Stimulated activated CD4-positive, alpha-beta T cell treated with anti-CD3 and anti-CD28 coated beads, Interleukin-12 subunit alpha, Interleukin-12 subunit beta, amount 100 ng/mL, for 48 hours (primary cell): Measurements from ENCODE around the gene ARHGAP24.
"Not testable (repeated sequence)": the region's sequence is repeated elsewhere in the genome, so short reads cannot be mapped to it uniquely, and the experiment has no call there.

ENCODE experiments used
- DNase-seq, 3 donors: peaks; one replicate each; pipeline ENCODE4 v3.0.0-alpha.2; 2020; ENCODE audit warnings: low read depth in 2 of 3, low spot score in 1 of 3

ARHGAP24 gene

DNA sequence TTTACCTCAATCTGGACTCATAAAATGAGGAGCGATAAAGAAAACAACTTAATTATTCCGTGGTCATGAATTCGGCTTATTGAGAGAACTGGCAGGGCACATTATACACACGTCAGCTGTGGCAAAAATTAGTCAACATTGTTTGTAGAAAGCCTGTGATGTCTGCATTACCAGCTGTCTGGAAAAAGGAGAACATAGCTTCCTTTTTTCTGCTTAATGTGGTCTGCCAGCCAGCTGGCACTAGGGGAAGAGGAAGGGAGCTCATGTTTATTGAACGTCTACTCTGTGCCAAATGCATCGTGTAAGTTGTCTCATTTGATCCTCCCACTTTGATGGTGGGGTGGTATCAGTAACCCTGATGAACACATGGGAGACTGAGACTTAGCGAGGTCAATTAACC is 367.6 kb downstream of the ARHGAP24 start:
- no peak for DNase-seq

DNA sequence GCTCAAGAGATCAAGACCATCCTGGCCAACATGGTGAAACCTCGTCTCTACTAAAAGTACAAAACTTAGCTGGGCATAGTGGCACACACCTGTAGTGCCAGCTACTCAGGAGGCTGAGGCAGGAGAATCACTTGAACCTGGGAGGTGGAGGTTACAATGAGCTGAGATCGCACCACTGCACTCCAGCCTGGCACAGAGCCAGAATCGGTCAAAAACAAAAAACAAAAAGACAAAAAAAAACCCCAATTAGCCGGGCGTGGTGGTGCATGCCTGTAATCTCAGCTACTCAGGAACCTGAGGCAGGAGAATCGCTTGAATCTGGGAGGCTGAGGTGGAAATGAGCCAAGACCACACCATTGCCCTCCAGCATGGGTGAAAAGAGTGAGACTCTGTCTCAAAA is 378.8 kb downstream of the ARHGAP24 start:
- not testable (repeated sequence) for DNase-seq

DNA sequence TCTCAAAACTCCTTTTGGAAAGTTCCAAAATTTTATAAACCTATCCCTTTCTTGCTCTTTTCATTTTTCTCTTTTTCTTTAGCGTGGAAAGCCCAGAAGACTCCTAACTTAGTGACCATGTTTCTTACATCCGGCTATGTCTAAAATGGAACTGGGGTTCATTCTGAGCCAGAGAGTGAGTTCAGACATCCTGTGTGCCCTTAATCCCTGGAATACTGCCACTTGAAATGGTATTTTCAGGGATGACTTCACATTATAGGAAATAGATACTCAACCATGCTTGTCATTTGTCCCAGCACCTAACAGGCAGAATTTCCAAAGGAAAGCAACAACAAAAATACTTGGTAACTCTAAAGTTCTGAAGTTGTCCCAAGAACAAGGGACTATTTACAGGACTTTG is 379.6 kb downstream of the ARHGAP24 start:
- no peak for DNase-seq

DNA sequence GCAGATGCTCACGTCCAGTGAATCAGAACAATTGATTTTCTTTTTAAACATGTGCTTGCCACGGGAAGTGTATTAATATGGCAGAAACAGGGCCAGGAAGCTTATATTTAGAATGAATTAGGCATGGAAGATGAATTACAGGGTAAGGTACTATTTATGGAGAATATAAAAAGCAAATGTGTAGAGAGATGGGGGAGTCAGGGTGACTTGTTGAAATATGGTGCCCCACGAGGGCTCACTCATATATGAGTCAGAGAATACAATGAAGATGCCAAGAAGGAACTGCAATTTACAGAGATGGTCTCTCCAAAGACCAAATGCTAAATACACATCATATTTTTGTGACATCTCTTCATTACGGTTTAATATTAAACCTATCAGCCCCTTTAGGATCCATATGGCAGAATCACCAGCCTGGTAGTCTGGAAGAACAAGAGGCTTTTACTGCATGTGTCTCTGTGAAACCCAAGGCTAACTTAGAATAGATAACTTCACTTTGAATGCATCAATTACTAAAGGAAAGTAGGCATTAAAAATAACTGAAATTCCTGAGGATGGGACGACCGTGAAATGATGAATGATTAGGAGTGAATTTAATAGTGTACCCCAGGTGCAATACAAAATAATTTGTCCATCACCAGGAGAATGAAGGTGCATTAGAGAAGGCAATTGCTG is 385.3 kb downstream of the ARHGAP24 start:
- no peak for DNase-seq

DNA sequence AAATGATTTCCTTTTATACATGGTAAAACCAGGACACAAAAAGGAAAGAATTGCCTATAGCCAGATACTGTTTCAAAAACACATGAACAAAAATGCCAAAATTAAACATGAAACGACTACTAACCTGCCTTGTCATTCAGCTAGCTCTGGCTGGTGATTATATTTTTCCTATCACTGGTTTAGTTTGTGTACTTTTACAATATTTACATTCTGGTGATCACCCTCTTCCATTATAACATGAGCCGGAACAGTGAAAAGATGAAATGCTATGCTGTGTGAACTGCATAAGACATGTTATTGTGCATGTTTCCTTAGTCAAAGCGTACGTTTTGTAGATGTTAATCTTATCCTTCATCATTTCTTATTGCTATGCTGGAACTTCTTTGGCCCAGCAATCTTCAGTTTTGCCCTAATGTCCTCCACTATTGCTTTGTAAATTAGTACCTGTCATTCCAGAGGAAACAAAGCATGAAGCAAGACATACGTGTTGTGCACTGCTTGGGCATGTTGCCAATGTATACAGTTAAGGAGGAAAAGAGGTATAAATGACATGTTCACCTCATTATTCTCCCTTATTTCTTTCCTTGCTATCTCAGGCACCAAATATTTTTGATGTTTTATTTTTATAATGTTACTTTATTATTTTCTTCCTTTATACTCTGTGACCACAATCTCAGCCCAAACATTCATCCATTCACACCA is 386.3 kb downstream of the ARHGAP24 start:
- DNase-seq: no peak

DNA sequence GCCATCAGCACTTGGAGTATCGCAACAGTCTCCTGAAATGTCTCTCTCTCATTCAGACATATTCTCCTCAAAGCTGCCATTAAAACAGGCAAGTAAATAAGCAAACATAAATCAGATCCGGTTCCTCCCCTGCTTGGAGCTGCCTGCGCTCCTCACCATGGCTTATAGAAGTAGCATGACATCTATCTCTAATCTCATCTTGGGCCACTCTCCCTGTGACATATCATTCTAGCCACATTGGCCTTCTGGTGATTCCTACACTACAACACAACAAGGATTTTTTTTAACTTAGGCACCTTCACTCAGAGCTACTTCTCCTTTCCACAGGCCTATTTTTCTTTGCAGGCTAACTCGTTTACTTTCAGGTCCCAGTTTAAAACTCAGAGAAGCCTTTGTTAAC is 387.9 kb downstream of the ARHGAP24 start:
- DNase-seq: no peak

DNA sequence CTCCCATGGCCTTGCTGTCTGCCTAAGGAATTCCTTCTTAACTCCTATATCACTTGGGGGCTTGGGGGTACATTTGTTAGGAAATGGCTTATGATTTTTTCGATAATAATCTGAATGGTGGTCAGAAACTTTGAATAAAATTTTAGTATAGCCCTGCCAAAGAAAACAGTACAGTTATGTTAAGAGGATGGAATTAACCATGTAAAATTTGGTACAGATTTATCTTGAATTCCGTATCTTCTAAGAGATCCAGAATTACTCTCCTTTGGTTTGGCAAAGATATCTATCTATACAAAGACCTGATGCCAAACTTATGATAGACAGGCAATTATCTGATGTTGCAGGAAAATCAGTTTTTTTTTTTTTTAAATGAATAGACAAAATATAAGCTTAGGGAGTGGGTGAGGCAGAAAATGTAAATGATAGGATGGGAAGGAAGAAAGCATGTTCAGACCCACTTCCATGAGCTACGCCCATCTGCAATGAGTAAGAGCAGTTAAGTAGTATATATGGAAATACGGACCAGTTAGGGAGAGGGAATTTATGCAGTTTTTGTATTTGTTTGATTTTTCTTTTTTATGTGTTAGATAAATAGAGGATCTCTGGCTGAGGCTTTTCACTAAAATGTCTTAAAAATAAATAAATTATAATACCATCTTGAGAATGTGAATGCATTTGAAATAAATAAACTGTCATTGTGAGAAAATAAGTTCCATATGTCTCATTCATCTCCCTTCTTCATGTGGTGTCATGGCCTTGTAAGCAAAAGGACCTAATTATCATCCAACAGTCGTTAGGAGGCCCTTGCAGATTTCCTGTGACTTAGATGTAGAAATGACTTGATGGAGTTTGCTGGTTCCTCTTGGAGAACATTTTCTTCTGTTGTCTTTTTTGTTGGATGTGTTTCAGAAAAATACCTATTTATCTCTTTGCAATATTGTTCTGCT is 389.6 kb downstream of the ARHGAP24 start:
- no peak for DNase-seq

DNA sequence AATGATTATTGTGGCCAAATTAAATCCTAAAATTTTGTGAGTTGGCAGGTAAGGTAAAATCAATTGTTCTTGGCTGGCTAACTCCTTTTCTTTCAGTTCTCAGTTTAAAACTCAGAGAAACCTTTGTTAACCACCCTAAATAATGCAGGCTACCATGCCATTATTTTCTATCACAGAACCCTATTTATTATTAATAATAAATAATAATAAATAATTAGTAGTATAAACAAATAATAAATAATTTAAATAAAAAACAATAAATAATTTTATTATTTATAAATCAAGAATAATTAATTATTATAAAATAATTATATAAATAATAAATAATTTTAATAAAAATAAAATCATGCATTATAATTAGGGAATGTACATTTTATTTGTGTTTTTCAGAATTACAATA is 390.3 kb downstream of the ARHGAP24 start:
- no peak for DNase-seq

DNA sequence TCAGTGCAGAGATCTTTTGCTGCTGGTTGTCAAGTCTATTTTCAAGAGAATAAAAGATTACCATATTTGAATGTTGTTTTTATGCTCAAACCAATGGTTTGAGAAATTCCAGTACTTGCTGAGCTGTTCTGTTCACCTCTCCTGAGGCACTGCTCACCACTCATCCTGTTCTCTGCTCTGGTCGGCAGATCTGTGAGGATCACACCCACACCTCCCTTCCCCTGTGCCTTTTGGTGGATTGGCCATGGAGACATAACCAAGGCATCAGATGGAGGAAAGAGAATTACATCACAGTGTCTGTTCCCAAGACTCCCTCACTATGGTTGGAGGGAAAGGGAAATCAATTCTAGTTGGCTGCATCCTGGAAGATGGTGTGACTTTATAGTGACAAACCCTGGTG is 391.6 kb downstream of the ARHGAP24 start:
- no peak for DNase-seq

DNA sequence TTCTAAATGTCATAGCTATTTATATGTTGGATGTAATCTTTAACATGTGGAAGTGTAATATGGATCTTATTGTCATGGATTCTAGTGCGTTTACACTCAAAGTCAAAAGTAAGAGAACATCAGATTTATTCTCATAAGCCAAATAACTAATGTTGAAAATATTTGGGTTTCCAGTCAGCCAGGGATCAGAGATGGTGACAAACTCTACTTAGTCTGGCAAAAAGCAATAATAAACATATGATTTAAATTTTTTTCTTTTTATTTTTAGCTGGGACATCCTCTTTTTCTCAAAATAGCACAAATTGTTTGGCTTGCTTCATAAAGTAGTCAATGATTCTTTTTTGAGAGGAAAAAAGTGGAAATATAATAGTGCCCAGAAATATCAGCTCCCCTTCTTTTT is 392.3 kb downstream of the ARHGAP24 start:
- no peak for DNase-seq

DNA sequence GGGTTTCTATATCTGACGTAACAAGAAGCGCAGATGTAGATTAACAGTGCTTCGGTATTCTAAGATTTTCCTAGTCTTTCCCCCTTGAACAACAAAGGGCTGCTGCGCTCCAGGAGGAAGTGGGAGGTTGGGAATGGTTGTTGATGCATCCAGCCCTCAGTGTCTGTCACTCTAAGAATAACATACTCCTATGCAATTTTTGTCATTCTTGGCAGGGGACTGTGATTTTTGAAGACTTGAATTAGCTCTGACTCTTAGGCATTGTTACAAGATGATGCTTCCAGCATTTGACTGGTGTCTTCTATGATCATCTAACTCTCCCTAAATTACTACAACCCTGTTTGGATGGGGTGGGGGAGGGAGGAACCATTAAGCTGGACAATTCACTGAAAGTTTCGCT is 394.2 kb downstream of the ARHGAP24 start:
- DNase-seq: no peak

DNA sequence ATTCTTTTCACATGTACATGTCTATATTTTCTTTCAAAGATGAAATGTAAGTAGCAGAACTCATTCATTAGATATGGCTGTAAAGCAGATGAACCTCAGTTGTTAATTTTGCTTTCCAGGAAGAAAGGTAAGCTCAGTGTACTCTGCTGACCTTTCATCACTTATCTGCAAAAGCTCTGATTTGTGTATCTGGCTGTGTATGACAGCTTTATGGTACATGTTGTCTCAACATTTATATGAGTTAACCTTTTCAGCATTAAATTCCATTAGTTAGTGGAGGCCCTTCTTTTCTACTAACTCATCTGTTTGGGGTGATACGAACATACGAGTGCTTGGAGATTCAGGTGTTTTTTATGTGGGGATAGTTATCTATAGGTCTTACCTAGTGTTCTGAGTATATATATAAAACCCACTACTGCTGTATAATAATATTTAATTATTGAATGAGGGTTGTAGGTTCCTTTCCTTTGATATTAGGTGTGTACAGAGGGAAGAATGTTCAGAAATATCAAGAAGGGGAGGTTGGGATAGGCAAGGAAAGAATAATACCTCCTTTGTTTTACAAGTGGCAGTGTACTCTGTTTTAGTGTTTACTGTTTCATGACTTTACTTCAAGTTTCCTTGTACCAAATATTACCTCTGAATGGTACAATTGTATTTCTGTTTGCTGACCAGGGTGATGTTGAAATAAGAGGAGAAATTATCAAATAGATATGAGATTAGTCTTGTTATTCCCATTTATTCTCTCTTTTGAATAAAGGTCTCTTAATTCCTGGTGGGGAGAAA is 395.5 kb downstream of the ARHGAP24 start:
- DNase-seq: no peak

DNA sequence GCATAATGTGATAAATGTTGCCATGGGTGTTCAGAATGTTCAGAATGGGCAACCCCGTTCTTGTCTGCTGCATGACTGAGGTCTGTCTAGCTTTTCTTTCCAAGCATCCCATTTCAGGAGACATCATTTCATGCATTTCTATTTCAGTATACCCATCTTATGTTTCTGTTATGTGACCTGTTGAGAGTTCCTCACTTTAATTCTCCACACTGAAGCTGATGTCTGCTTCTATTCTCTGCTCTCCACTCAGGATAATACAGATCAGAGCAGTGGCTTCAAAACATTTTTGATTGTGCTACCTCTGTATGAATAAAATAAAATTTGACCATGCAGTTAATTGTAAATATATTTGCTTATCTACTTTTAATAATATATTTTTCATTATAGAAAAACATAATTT is 398.6 kb downstream of the ARHGAP24 start:
- DNase-seq: no peak

DNA sequence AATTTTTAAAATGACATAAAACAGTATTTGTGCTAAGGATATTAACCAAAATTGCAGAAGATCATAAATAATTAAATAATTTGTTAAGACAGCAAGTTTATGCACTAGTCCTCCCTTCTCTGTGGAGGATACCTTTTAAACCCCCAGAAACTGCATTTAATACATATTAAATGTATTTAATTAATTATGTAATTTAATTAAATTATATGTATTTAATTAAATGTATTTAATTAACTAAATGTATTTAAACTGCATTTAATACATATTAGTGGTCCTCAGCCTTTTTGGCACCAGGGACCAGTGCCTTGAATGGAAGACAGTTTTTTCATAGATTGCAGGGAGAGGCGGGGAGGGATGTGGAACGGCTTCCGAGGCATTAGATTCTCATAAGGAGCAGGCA is 404.6 kb downstream of the ARHGAP24 start:
- DNase-seq: no peak

DNA sequence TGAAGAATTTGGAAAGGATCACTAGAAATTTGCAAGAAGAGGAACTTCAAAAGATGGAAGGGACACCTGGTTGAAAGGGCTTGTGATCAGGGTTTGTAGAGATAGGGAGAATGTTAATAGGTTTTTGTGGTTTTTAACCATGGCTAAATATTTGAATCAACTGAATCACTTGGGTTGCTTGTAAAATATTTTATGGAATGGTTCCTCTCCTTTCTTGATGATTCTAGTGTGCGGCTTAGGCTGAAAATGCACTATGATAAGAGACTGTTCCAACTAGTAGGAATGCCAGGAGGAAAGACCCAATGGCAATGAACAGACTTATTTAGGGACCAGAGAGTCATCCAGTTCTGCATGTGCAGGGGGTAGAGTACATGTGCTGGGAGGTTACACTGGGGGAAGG is 408.2 kb downstream of the ARHGAP24 start:
- DNase-seq: no peak

DNA sequence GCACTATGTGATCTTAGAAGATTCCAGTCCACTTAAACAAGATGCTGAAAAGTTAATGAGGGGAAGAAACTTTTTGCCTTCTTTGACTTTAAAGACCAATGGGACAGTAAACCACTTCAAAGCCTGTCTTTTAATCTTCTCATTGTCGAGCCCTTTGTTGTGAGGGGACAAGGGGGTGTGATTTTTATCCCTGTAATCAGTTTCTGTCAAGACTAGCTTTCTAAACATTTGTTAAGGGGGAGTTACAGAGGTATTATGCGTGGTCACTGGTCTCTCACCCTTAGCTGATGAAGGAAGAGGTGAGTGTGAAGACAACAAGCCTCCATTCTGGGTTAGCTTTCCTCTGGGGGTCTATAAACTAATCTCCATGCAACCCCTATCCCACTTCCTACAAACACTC is 409.3 kb downstream of the ARHGAP24 start:
- no peak for DNase-seq

DNA sequence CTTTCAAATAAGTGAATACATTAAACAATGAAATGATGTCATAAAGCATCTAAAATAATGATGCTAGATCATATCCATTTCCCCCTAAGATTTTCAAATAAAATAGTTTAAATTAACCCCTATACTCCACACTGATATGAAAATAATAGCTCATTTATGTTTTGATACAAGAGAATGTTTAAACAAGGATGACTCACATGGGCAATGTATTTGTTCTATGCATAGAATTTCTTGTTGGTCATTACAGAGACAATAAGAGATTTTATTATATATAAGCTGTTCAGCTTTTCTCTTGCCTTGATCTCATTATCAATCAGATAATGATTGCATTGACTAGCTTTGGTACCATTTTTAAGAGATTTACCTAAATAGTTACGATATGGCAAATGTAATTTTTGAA is 411.7 kb downstream of the ARHGAP24 start:
- no peak for DNase-seq

DNA sequence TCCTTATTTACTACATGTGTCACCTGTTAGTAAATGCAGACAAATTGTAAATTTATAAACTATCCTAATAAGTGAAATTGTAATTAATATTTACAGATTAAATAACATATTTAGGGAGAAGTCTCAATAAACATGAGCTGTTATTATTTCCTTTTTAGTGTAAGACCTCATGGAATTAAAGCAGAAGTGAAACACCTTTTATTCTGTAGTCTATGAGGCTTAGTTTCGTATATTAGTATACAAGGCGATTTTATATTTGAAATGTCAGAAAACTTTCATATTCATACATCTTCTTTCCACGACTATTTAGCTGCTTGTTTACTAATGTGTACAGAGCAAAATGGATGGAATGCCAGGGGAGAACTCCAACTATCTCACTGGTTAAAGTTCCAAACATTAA is 414.4 kb downstream of the ARHGAP24 start:
- DNase-seq: no peak

DNA sequence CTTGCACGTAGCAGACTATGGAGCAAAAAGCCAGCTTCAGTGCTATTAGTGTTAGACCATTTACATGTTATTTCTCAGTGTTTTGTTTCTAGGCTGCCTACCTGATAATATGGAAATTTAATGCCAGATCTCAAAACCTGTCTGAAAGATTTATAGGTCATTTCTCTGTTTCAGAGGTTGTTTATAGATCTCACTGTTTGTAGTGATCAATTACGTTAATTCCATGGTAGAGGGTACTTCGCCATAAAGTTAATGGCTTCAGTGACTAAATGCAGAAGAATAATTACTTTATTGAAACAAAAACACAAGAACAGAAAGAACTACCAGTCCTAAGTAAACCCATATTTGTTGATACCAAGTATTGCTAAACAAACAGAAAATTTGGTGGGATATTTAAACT is 420.8 kb downstream of the ARHGAP24 start:
- no peak for DNase-seq

DNA sequence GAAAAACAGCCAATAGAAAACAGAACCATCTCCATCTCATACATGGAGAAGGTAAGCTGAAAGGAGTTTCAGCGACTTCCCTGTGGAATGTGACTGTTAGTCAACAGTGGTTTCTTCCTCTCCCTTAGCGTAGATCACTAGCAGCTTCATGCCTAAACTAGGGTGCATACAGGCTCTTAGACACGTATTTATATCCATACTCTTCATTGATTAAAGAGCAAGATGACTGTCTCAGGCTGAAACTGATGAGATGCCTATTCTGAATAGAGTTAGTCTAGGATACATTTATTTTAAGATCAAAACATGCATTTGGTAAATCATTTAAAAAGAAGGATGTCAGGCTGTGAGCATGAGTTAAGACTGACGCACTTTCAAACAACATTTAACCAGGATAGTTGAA is 423.3 kb downstream of the ARHGAP24 start:
- no peak for DNase-seq

DNA sequence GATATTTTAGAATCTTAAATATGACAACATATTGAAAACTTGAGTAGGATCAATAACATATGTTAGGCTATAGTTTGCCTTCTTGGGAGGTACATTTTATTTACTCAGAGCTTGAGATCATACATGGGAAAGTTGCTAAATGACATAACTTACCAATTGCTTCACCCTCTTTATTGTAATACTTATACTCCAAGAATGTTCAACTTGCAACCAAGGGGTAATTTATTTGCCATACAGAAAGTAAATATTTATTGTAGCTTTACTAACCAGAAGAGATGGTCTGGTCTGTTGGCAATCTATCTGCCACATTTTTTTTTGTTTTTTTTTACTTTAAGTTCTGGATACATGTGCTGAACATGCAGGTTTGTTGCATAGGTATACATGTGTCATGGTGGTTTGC is 426.6 kb downstream of the ARHGAP24 start:
- no peak for DNase-seq
